ENCODE results near the gene SUSD2. TPM values are rescaled to one million over a fixed set of nuclear protein-coding genes. Genes with fewer than 3 reads are reported as not detected.

SUSD2 gene
- total and polyA plus RNA-seq, 2 of the 4 experiments (the other 2 are of a cell fraction): 0.18 to 1.6 TPM

DNA sequence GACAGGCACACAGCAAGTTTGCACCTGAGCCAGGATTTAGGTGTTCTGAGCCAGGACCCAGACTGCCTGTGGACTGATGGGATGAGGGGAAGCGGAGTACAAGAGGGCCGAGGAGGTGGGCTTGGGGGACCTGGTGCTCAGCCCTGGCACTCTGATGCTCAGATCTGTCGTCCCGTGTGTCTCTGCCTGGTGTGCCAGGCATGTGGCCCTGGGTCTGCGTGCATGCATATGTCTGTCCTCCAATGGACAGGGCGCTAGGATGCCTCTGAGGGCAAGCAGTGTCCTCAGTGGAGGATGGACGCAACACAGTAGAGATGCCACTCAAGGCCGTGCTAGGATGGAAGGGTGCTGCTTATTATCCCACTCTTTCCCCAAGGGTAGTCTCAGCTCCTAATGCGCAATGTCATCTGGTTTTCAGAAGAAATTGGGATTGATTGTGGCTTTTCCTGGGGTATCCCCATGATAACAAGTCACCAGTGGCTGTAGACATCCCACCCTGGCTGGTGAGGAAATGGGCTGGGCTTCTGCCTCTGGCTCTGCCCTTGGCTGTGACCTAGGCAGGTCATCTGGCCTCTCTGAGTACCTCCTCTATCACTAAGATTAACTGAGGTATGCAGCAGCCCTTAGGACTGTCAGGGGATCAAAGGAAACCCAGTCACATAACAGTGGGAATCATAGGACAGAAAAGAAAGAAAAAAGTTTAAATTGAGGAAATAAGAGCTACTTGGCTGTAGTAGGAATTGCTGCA, 35.7 kb upstream of the SUSD2 start:
- H3K18ac ChIP-seq (ENCODE audit: low read depth, low read length): peak overlapping the region; percentile 22
- in situ Hi-C loops (cut with MboI; ENCODE audit: low sequenced_read_pairs) (no loop called here), intact Hi-C loops (cut with micrococcal nuclease) (loop anchor here (2.0 kb wide), 1 partner anchor 135 kb away; the partner anchor contains the start of gene CABIN1), dilution Hi-C loops (cut with HindIII; ENCODE audit: low sequenced_read_pairs, unreplicated experiment) (no loop called here)
- peak overlapping the region; percentile 81 for H2BK20ac ChIP-seq (ENCODE audit: low read depth, low read length)
- peak overlapping the region; percentile 50 for H3K4me2 ChIP-seq (ENCODE audit: low read depth, low read length)
- H3K27me3 ChIP-seq (ENCODE audit: control insufficient read depth, insufficient read depth, low read length): no peaks in the 10 kb centered on the region
- peak overlapping the region; percentile 71 for H4K91ac ChIP-seq (ENCODE audit: insufficient read depth, low read depth, low read length)
- no peak overlapping the region for H3K9ac ChIP-seq (ENCODE audit: low read depth, low read length)
- H4K20me1 ChIP-seq (ENCODE audit: insufficient read depth, low read length): peaks cover 25% of the 10 kb centered on the region
- H4K5ac ChIP-seq (ENCODE audit: low read depth, low read length): peak overlapping the region; percentile 14
- H3K27ac ChIP-seq (ENCODE audit: insufficient read depth, low read length): peak overlapping the region; percentile 64
- peak overlapping the region; percentile 41; the same call in 1 of the 2 replicates for H3K56ac ChIP-seq (ENCODE audit: extremely low read depth, insufficient read depth, low read length)
- peak overlapping the region; percentile 76 for H2AK9ac ChIP-seq (replicated peaks; ENCODE audit: low read depth, low read length, poor library complexity)
- H3K36me3 ChIP-seq (ENCODE audit: control insufficient read depth, insufficient read depth, low read length): no peaks in the 10 kb centered on the region
- H2AFZ ChIP-seq (replicated peaks; ENCODE audit: low read length, poor library complexity): peak overlapping the region; percentile 17
- peak overlapping the region; percentile 98 for H2AK5ac ChIP-seq (ENCODE audit: low read depth, low read length)
- ChIA-PET POLR2A (ENCODE audit: unreplicated experiment) (no interaction called here), CTCF (interaction anchor here (1.4 to 2.7 kb wide), 3 partner anchors 9 to 38 kb away, joined by 4 to 19 read pairs (median 5); no protein-coding TSS in a partner anchor)
- peak overlapping the region; percentile 93 for H3K4ac ChIP-seq (ENCODE audit: low read depth, low read length)
- H3K23ac ChIP-seq (ENCODE audit: low read depth, low read length): peak overlapping the region; percentile 73
- H3K79me1 ChIP-seq (ENCODE audit: low read depth in 1 of 2, low read length in 2 of 2): peaks cover 23 to 80% of the 10 kb centered on the region in 2 experiments; a peak in 3 of 4 replicates
- DNase-seq (no peak), ATAC-seq (ENCODE audit: low read depth) (no peak)
- peak overlapping the region; percentile 87 for H2BK5ac ChIP-seq (ENCODE audit: low read depth, low read length, poor library complexity, severe bottlenecking)
- WGBS, 2 experiments (ENCODE audit: extremely low coverage in 2 of 2, insufficient read length in 1 of 2): 86% methylated on average over 6 of the region's 9 CpGs; no CpG with 5 or more reads in 1 of the 2 experiments
- H3K9me3 ChIP-seq (ENCODE audit: control insufficient read depth, insufficient read depth, low read length): no peaks in the 10 kb centered on the region
- H3K9me1 ChIP-seq (ENCODE audit: insufficient read depth, low read length): peaks cover 74% of the 10 kb centered on the region
- H3K4me3 ChIP-seq (ENCODE audit: insufficient read depth, low read depth, low read length): no peak overlapping the region
- H4K8ac ChIP-seq (ENCODE audit: low read depth in 2 of 2, low read length in 2 of 2): peak overlapping the region; percentile 19 to 47; a peak in 2 of 4 replicates
- no TSS peak for BruUV-seq (replicated peaks)
- peak overlapping the region; percentile 64; the same call in 2 of the 3 replicates for H2BK15ac ChIP-seq (ENCODE audit: low read depth, low read length)
- H2BK120ac ChIP-seq (ENCODE audit: low read depth, low read length): peak overlapping the region; percentile 86
- peaks cover 56% of the 10 kb centered on the region for H3K4me1 ChIP-seq (ENCODE audit: control insufficient read depth, insufficient read depth, low read length)
- H3K14ac ChIP-seq (replicated peaks; ENCODE audit: low read depth, low read length): peak overlapping the region; percentile 65
- TF ChIP-seq MAZ (IDR thresholded peaks at IDR 0.05; ENCODE audit: borderline replicate concordance, low read depth, low read length) (no peak), CTCF (conservative IDR thresholded peaks at IDR 0.05; ENCODE audit: low read depth, low read length) (no peak), NFE2L2 (IDR thresholded peaks at IDR 0.05; ENCODE audit: low read depth, low read length) (no peak), USF2 (IDR thresholded peaks at IDR 0.05; ENCODE audit: low read depth, low read length) (no peak), SMC3 (IDR thresholded peaks at IDR 0.05; ENCODE audit: low read depth, low read length) (no peak), MAFK (IDR thresholded peaks at IDR 0.05; ENCODE audit: low read depth, low read length) (no peak), BHLHE40 (IDR thresholded peaks at IDR 0.05; ENCODE audit: low read depth, low read length) (no peak), MXI1 (IDR thresholded peaks at IDR 0.05; ENCODE audit: borderline replicate concordance, low read depth, low read length) (no peak), POLR2A (IDR thresholded peaks at IDR 0.05; ENCODE audit: low read depth, low read length) (no peak), RAD21 (IDR thresholded peaks at IDR 0.05; ENCODE audit: low read length) (no peak), FOS (IDR thresholded peaks at IDR 0.05; ENCODE audit: low read depth, low read length) (no peak), CEBPB (IDR thresholded peaks at IDR 0.05; ENCODE audit: low read depth, low read length) (no peak), RFX5 (IDR thresholded peaks at IDR 0.05; ENCODE audit: low read depth, low read length) (no peak), RCOR1 (IDR thresholded peaks at IDR 0.05; ENCODE audit: insufficient replicate concordance, low read length) (no peak), CHD1 (IDR thresholded peaks at IDR 0.05; ENCODE audit: low read depth, low read length) (no peak)

Measured in IMR-90 (cell line).